Neural cell (in vitro differentiated cells): ENCODE results near the gene SNRPB. TPM values are rescaled to one million over a fixed set of nuclear protein-coding genes. Genes with fewer than 3 reads are reported as not detected.

ENCODE experiments used
- H2AFZ ChIP-seq: fragments of 200-600, 300-800 bp; sonication (generic), shearing (Covaris generic); 2 replicates; pipeline ENCODE4 v1.6.0; 2014; ENCODE audit warnings: low read depth, mild to moderate bottlenecking, antibody characterized with exemption, low read length, moderate library complexity
- H3F3A ChIP-seq: fragments of 200-600 bp; shearing (Covaris generic); 2 replicates; pipeline ENCODE4 v1.6.1; 2016; ENCODE audit warnings: mild to moderate bottlenecking, moderate library complexity, mixed read lengths, antibody characterized with exemption, low read length; ENCODE audit not compliant: insufficient read depth, poor library complexity, severe bottlenecking
- H3K27ac ChIP-seq: fragments of 200-600, 300-800 bp; sonication (generic), shearing (Covaris generic); 2 replicates; pipeline ENCODE4 v1.5.1; 2014; ENCODE audit warnings: mild to moderate bottlenecking, low read length, moderate library complexity
- H3K27me3 ChIP-seq: fragments of 300-800, 200-600 bp; sonication (generic), shearing (Covaris generic); 2 replicates; pipeline ENCODE4 v1.6.0; 2014; ENCODE audit warnings: mild to moderate bottlenecking, low read depth, low read length, moderate library complexity; ENCODE audit not compliant: insufficient read depth
- H3K36me3 ChIP-seq: fragments of 300-800, 200-600 bp; sonication (generic), shearing (Covaris generic); 2 replicates; pipeline ENCODE4 v1.5.1; 2014; ENCODE audit warnings: mild to moderate bottlenecking, antibody characterized with exemption, low read length, moderate library complexity; ENCODE audit not compliant: insufficient read depth
- H3K4me2 ChIP-seq: fragments of 300-800, 200-600 bp; sonication (generic), shearing (Covaris generic); 2 replicates; pipeline ENCODE4 v1.6.0; 2014; ENCODE audit warnings: mild to moderate bottlenecking, low read length
- H3K4me3 ChIP-seq: fragments of 300-800, 200-600 bp; sonication (generic), shearing (Covaris generic); 2 replicates; pipeline ENCODE4 v1.5.1; 2014; ENCODE audit warnings: mild to moderate bottlenecking, low read length, moderate library complexity
- H3K79me2 ChIP-seq: fragments of 200-600 bp; shearing (Covaris generic); replicated peaks from 2 replicates; pipeline ENCODE4 v1.6.0; 2014; ENCODE audit warnings: mild to moderate bottlenecking, low read length, moderate library complexity; ENCODE audit not compliant: insufficient read depth
- H3K9ac ChIP-seq: fragments of 300-800, 200-600 bp; sonication (generic), shearing (Covaris generic); 2 replicates; pipeline ENCODE4 v1.6.1; 2016; ENCODE audit warnings: mild to moderate bottlenecking, low read length, mixed read lengths
- H3K9me2 ChIP-seq: fragments of 200-600 bp; shearing (Covaris generic); 2 replicates; pipeline ENCODE4 v1.6.1; 2016; ENCODE audit warnings: mild to moderate bottlenecking, low read length, mixed read lengths; ENCODE audit not compliant: insufficient read depth
- H3K9me3 ChIP-seq: fragments of 200-600, 300-800 bp; sonication (generic), shearing (Covaris generic); 2 replicates; pipeline ENCODE4 v1.6.1; 2016; ENCODE audit warnings: mild to moderate bottlenecking, mixed run types, low read length, moderate library complexity, mixed read lengths
- H4K20me1 ChIP-seq: fragments of 200-600 bp; shearing (Covaris generic); 2 replicates; pipeline ENCODE4 v1.6.1; 2016; ENCODE audit warnings: mild to moderate bottlenecking, mixed run types; ENCODE audit not compliant: insufficient read depth
- CTCF ChIP-seq: fragments of 450-650 bp; IDR thresholded peaks from 2 replicates; pipeline ENCODE4 v1.5.1; 2014; ENCODE audit warnings: antibody characterized with exemption, mild to moderate bottlenecking, moderate library complexity; ENCODE audit not compliant: poor library complexity, severe bottlenecking
- EP300 ChIP-seq: fragments of 450-650 bp; conservative IDR thresholded peaks from 2 replicates; pipeline ENCODE4 v1.6.1; 2014; ENCODE audit warnings: antibody characterized with exemption, mild to moderate bottlenecking, moderate library complexity; ENCODE audit not compliant: poor library complexity, severe bottlenecking
- EZH2 ChIP-seq: fragments of 200-600, 300-800 bp; shearing (Covaris generic), sonication (generic); IDR thresholded peaks from 2 replicates; pipeline ENCODE4 v1.6.1; 2014; ENCODE audit warnings: antibody characterized with exemption, low read length, borderline replicate concordance, mild to moderate bottlenecking; ENCODE audit not compliant: insufficient read depth, poor library complexity, severe bottlenecking
- MXI1 ChIP-seq: fragments of 450-650 bp; conservative IDR thresholded peaks from 2 replicates; pipeline ENCODE4 v1.6.1; 2014; ENCODE audit warnings: antibody characterized with exemption, mild to moderate bottlenecking; ENCODE audit not compliant: poor library complexity, severe bottlenecking
- POLR2AphosphoS5 ChIP-seq: IDR thresholded peaks from 2 replicates; pipeline ENCODE4 v1.6.1; 2012
- RAD21 ChIP-seq: fragments of 450-650 bp; conservative IDR thresholded peaks from 2 replicates; pipeline ENCODE4 v1.6.1; 2014; ENCODE audit warnings: antibody characterized with exemption, mild to moderate bottlenecking, moderate library complexity
- REST ChIP-seq: IDR thresholded peaks from 2 replicates; pipeline ENCODE4 v1.6.1; 2012; ENCODE audit warnings: borderline replicate concordance
- SMC3 ChIP-seq: fragments of 450-650 bp; conservative IDR thresholded peaks from 2 replicates; pipeline ENCODE4 v1.6.1; 2014; ENCODE audit warnings: antibody characterized with exemption, mild to moderate bottlenecking, moderate library complexity; ENCODE audit not compliant: poor library complexity
- TAF1 ChIP-seq: IDR thresholded peaks from 2 replicates; pipeline ENCODE4 v1.6.1; 2012; ENCODE audit warnings: low read depth
- polyA plus RNA-seq: library from polyadenylated mRNA; depleted of rRNA; stranded (reverse); fragments of >200 nt; gene quantifications from 2 replicates; pipeline ENCODE4 v1.2.3, GENCODE V29; 2014

SNRPB gene
- polyA plus RNA-seq, 1 donor from 2014 or later, result 289 TPM

- no peak for TF ChIP-seq SMC3
- H2AFZ ChIP-seq, result no peak overlapping the region
- no peak overlapping the region for H3K4me3 ChIP-seq
These were observed 41.5 kb downstream of the SNRPB start for GRCh38 chr20:2429051-2429450.

GRCh38 chr20:2421247-2421646 is 49.3 kb downstream of the SNRPB start:
- no peaks in the 10 kb centered on the region for H3K36me3 ChIP-seq
- no peaks in the 10 kb centered on the region for H3K9me3 ChIP-seq
- no peak overlapping the region for H3K4me3 ChIP-seq
- no peaks in the 10 kb centered on the region for H3K9me2 ChIP-seq
- no peaks in the 10 kb centered on the region for H3F3A ChIP-seq
- H3K4me2 ChIP-seq, result no peak overlapping the region
- no peak overlapping the region for H3K27ac ChIP-seq
- H2AFZ ChIP-seq, result no peak overlapping the region
- TF ChIP-seq RAD21 (peak; percentile 24), EP300 (no peak), CTCF (peak; percentile 48), REST (no peak), MXI1 (no peak), TAF1 (no peak), EZH2 (no peak), POLR2AphosphoS5 (no peak), SMC3 (peak; percentile 39)
- H3K9ac ChIP-seq, result no peak overlapping the region
- H3K27me3 ChIP-seq, result no peaks in the 10 kb centered on the region
- no peaks in the 10 kb centered on the region for H3K79me2 ChIP-seq
- H4K20me1 ChIP-seq, result no peaks in the 10 kb centered on the region

More at GRCh38 chr20:2429051-2429450, 41.5 kb downstream of the SNRPB start:
- Histone ChIP-seq H3F3A (no peaks in the 10 kb centered on the region), H3K9me3 (no peaks in the 10 kb centered on the region), H3K4me2 (no peak overlapping the region), H3K27ac (no peak overlapping the region), H3K79me2 (no peaks in the 10 kb centered on the region), H3K9me2 (no peaks in the 10 kb centered on the region), H3K9ac (no peak overlapping the region), H4K20me1 (no peaks in the 10 kb centered on the region), H3K27me3 (no peaks in the 10 kb centered on the region), H3K36me3 (no peaks in the 10 kb centered on the region)

GRCh38 chr20:2420510-2420909 is 50.1 kb downstream of the SNRPB start:
- no peaks in the 10 kb centered on the region for H3K27me3 ChIP-seq
- H3K79me2 ChIP-seq, result no peaks in the 10 kb centered on the region
- no peak overlapping the region for H3K4me3 ChIP-seq
- H3K27ac ChIP-seq, result no peak overlapping the region
- no peaks in the 10 kb centered on the region for H4K20me1 ChIP-seq
- no peak overlapping the region for H2AFZ ChIP-seq
- no peaks in the 10 kb centered on the region for H3K9me3 ChIP-seq
- no peak overlapping the region for H3K9ac ChIP-seq
- H3K9me2 ChIP-seq, result no peaks in the 10 kb centered on the region
- no peaks in the 10 kb centered on the region for H3F3A ChIP-seq
- TF ChIP-seq REST (no peak), SMC3 (no peak), TAF1 (no peak), CTCF (no peak), POLR2AphosphoS5 (no peak)
- H3K36me3 ChIP-seq, result no peaks in the 10 kb centered on the region
- H3K4me2 ChIP-seq, result no peak overlapping the region
